Testis (tissue), 2 donors: ENCODE results near the gene FOXQ1.

ENCODE experiments used
- CTCF ChIP-seq, 3 experiments: fragments of 450-650 bp in 2 of 3; fragments of 200-600 bp in 1 of 3; sonication (generic) in 1 of 3; IDR thresholded peaks; one replicate each; pipeline ENCODE4 v1.5.1; 2016 to 2019; ENCODE audit warnings: antibody characterized with exemption in 3 of 3, mild to moderate bottlenecking in 2 of 3, moderate library complexity in 1 of 3
- POLR2A ChIP-seq: fragments of 450-650 bp; IDR thresholded peaks from one replicate; pipeline ENCODE4 v1.6.1; 2017; ENCODE audit warnings: antibody characterized with exemption, mild to moderate bottlenecking, moderate library complexity

- no peak for TF ChIP-seq CTCF (IDR thresholded peaks at IDR 0.05)
- no peak for TF ChIP-seq POLR2A
These were observed 23.6 kb downstream of the FOXQ1 start for GRCh38 chr6:1335367-1336037.
